HG02571 (cell line): ENCODE results near the gene CENPU.
"Not testable (repeated sequence)": the region's sequence is repeated elsewhere in the genome, so short reads cannot be mapped to it uniquely, and the experiment has no call there.

Experiments
- ATAC-seq: cut with Tn5 transposase; IDR thresholded peaks from one replicate; pipeline ENCODE4 v1.9.1; 2021; ENCODE audit warnings: mild to moderate bottlenecking, moderate library complexity; ENCODE audit not compliant: unreplicated experiment

Gene CENPU, protein sequence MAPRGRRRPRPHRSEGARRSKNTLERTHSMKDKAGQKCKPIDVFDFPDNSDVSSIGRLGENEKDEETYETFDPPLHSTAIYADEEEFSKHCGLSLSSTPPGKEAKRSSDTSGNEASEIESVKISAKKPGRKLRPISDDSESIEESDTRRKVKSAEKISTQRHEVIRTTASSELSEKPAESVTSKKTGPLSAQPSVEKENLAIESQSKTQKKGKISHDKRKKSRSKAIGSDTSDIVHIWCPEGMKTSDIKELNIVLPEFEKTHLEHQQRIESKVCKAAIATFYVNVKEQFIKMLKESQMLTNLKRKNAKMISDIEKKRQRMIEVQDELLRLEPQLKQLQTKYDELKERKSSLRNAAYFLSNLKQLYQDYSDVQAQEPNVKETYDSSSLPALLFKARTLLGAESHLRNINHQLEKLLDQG

DNA sequence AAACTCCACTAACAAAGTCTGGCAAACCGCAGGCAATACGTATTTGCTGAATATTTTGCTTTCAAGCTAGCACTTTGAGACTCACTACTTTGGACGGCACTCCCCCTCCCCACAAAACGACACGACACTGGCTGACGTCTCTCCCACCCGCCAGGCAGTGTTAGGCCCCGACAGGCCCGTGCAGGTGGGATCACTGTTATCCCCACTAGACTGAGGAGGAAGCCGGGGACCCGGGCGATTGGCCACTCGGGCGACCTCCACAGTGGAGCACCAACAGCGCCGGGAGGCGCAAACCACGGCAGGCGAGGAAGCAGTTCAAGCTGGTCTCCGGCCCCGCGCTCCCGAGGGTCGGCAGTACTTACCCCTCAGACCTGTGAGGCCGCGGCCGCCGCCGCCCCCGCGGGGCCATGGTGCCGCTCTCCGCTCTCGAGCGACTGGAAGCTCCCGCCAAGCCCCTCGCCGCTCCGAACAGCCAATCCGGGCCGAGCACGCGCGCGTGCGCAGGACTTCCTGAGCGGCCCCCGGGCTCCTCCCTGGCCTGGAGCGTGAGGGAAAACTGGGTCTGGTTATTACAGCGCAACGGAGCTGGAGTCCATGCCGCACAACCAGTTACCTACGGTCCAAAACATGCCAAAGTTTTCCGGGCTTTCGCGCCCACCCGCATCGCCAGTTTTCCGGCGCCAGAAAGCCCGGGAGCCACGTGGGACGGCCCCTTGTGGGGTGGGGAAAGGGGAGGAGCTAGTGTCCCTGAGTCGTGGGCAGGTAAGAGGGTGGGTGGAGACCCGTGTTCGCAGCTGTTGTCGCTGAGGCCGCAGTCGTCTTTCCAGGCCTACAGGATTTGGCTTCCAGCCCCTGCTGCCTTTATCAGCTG is at the start of gene CENPU:
TSS of gene CENPU (minus strand) at position 443 of the 871 bp plus-strand sequence. CDS start at position 409, 34 bp downstream.
- ATAC-seq: peak; percentile 93

DNA sequence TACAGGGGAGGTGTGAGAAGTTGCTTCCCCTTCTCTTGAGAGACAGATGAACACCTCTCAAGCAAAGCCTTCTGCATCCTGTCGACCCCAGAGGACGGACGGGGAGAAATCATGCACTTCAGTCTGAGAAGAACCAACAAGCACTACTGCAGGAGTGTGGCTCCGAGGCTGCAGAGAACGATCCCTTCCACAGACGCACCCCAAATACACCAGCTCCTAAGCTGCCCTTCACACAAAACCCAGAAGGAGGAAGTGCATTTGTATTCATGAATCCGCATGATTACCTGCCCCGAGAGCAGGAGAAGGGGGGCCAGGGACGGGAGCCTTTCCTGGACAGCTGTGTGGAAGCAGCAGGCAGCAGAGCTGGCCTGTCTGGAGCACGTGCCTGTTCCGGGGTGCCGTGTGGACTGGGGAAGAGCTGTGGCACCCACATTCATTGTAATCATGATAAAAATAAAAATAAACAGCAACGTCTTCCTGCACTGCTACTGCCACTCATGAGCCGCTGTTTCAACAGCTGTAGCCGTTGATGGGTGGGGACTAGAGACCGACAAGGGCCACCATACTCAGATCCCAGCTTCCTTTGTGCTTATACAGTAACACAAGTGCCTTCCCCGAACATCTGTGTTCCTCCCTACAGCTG is 49.0 kb upstream of the CENPU start:
- no peak for ATAC-seq

DNA sequence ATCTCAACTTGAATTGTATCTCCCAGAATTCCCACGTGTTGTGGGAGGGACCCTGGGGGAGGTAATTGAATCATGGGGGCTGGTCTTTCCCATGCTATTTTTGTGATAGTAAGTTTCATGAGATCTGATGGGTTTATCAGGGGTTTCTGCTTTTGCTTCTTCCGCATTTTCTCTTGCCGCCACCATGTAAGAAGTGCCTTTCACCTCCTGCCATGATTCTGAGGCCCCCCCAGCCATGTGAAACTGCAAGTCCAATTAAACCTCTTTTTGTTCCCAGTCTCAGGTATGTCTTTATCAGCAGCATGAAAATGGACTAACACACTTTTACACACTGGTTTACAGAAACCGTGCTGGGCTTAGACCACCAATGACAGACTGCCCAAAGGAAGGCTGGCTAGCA is 45.3 kb upstream of the CENPU start:
- ATAC-seq: not testable (repeated sequence)

DNA sequence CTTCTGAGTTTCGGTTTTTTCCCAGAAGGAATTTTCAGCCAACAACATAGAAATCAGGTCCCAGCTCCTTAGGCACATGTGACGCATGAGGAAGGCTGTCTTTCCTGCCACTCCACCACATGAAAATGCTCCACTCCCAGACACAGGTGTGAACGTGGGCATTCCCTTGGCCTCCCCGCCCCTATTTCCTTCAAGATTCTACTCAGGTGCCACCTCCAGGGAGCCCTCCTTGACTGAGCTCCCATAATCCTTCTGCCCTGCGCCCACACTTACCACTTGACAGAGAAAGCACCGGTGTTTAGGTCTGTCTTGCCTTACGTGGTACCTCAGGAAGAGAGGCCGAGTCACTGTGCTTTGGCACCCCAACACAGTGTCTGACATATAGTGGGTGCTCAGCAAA is 44.4 kb upstream of the CENPU start:
- ATAC-seq: no peak

DNA sequence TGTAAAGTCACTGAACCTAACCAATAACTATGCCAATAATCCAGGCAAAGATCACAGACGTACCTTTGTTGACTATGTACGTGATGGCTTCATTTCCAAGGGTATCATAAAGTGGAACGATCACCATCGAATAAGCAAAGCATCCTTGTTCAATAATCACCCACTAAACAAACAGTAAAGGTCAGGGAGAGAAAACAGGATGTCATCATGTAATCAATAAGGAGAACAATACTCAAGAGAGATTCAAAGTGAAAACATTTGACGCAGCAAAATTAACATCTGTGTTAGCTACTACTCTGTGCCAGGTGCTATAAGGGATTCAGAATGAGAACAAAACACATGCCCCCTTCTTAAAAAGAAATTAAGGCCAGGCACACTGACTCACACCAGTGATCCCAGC is 42.9 kb upstream of the CENPU start:
- ATAC-seq: no peak

DNA sequence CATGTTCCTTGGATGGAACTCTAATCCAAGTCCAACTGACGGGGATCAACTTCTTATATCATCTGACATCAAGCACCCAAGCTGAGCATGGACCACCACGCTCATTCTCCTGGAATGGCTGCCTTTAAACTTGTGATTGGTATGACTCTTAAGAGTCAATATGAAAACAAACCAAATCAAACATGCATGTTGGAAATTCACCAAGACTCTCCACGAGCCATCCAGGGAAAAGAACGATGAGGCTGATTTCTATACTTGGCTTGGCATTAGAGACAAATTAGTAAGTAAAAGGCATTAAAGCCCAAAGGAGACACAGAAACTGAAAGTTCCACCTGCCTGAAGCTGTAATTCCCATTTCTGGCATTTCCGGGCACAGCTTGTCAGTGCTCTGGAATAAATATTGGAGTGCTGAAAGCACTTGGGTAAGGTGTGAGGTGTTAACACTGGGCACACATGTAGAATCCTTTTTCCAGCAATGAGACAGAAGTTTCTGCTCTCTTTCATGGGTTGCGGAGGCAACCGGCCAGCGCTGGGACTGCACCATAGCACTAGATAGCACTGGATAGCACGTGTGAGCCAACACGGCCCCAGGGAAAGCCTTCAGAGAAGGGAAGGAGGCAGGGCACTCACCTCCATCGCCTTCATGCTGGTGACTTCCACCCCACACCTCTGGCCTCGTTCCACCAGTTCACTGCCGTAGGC is 42.1 kb upstream of the CENPU start:
- ATAC-seq: no peak

DNA sequence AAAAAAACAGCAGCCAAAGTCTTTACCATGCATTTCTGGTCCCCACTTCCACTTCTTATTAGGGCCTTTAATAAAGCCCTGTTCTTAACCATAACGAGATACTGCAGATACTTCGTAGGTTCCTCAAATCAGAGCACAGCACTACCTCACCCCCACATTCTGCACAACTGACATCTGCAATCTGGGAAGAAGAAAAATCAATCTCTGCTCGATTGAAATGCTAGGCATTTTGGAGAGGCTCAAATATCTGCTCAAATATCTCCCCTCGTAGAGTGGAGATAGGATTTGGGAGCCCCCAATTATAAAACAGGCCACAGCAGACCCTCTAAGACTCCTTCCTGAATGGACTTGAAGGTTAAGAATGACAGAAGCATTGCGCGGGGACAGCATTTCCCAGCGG is 40.3 kb upstream of the CENPU start:
- no peak for ATAC-seq

DNA sequence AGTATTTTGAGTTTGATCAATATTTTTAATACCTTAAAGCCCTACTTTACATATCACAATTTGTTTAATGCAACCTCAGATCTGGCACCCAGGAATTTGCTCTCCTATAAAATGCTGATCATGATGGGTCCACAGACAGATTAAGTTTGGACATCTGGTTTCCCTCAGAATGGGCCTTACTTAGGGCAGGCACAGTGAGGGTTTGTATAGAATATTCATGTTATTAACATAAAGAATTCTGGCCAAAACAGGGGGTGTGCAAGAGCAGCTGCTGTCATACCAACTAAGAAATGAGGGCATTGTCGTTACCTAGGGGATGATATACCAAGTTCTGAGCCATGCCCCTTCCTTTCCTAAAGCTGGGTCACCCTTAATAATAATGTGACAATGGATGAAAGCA is 37.5 kb upstream of the CENPU start:
- no peak for ATAC-seq

DNA sequence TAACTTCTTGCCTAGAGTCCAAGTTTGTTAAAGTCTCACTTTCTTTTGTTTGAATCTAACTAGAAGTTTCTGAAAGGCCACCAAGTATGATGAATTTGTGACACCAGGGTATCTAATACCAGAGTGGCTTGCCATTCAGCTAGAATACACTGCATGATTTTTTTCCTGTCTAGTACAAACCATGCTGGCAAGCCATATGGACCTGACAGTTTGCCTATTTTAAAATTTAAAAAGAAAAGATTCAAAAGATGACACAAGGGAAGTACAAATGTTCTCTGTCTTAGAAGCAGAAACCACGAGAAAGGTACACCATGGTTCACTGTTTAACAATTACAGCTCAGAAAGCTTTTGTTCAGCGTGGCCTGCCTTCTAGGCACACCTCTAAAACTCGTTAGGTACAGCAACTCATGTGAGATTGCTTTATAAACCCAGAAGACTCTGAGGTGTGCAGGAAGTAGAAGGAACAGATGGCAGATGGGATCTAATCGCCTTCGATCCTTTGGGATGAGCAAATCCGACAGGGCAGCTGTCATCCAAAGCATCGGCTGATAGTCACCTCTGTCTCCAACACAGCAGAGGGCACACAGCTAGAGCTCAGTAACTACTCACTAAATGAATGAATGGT is 35.4 kb upstream of the CENPU start:
- no peak for ATAC-seq

DNA sequence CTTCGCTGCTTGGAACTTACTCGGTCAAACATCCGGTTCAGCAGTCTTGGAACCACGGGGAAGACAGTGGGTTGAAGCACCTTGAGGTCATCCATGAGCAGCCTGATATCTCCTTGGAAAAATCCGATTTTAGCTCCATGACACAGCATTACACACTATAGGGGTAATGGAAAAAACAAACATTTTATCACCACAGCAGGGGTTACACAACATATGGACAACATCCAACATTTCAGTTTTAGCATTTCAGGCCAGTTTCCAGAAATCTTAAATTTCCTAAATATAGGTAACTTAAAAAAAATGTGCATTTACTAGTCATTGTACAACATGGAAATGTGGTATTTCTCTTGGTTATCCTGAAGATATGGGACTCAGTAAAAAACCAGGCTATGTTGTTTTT is 34.4 kb upstream of the CENPU start:
- no peak for ATAC-seq

DNA sequence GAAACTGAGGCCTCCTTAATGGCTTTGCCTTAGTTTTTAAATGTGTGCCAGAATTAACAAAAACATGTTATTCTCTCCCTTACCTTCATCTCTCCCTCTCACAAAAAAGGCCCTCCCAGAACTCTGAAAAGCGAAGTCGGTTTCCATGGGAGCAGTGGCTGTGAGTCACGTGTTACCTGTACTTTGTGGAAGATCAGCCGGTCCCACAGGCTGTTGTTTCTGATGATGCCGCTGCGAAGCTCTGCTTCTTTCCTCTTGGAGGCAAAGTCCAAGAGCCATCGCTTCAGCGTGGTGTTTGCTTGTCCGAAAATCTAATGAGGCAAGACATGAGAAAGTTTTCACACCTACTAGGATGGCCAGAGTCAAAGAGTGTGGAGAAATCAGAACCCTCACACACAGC is 32.5 kb upstream of the CENPU start:
- no peak for ATAC-seq

DNA sequence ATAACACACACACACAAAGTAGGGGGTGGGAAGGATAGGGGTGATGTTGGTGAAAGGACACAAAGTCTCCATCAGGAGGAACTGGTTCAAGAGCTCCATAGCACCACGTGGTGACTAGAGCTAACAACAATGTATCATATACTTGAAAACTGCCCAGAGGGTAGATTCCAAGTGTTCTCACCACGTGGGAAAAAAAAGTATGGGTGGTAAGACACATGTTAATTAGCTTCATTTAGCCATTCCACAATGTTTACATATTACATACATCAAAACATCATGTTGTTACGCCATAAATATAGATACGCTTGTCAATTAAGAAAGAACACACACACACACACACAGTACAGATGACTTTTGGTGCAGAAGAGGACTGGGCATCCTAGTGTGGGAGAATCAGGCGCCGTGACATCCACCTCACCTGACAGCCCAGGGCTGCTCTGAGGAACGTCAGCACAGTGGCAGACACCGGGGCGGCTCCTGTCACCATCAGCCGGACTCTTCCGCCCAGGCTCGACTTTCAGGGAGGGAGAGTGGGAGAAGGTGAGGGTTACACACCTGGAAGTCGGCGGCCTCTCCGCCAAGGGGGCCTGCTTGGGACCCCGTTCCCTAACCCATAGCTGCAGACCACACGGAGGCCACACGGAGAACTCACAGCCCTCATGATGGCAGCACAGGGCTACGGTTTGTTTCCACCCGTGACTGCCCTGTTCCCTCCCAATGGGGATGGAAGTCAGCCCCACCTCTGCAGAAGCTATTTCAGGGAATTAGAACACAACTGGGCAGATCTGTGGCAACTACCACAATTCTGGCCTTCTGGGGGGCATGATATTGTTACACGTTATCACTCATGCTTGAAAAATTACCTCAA is 31.8 kb upstream of the CENPU start:
- no peak for ATAC-seq

DNA sequence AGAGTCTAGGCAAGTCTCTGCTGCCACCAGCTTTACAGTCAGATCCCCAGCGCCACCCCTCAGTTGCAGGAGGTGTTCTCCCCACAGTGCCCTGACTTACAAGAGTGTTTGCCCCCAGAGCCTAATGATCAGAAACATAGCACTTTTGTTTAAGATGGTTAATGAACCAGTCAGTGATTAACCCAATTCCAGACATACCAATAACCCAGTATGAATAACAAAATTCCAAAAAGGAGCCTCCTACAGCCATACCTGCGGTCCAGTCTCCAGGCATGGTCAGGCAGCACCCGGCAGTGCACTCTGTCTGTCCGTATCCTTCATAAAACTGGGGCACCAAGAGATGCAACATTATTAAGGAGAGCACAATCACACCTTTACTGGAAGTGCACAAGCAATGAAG is 30.7 kb upstream of the CENPU start:
- ATAC-seq: no peak

DNA sequence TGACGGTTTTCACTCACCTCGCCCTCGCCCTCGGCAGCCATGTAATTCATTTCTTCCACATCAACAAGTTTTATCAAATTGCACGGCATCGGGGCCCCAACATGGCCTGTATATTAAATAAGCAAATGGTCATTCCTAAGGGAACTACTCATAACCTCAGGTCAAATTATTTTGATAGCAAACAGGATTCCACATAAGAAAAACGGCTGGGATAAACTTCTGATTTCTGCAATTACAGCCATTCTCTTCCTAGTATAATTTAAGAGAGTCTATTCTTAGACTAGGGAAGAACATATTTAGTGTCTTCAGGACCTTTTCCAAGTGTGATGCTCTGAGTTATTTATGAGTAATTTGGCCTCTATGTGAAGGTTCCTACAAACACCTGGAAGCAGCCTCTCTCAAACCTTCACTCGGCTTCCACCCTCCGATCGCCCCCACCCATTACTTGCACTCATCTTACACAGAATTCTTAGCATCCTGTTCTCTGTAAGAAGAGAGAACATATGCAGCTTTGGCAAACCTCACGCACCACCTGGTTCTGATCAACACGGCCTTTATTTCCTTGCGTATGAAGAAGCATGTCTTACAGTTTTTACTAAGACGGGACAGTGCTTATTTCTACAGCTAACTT is 29.4 kb upstream of the CENPU start:
- no peak for ATAC-seq

DNA sequence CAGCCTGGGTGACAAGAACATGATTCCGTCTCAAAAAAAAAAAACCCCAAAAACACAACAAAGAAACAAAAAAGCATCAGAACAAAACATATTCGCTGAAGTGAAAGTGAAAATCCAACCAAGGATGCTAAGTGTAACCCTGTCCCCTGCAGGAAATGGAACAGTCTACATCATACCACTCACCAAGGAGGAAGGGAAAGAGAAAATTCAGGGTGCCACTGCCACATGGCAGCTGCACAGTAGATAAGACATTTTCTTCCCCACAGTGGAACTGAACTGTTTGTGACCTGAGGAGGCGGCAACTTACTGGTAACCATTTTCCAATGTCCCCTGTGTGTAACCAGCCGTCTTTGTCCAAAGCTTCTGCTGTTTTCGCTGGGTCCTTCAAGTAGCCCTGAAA is 28.2 kb upstream of the CENPU start:
- peak; percentile 90 for ATAC-seq

DNA sequence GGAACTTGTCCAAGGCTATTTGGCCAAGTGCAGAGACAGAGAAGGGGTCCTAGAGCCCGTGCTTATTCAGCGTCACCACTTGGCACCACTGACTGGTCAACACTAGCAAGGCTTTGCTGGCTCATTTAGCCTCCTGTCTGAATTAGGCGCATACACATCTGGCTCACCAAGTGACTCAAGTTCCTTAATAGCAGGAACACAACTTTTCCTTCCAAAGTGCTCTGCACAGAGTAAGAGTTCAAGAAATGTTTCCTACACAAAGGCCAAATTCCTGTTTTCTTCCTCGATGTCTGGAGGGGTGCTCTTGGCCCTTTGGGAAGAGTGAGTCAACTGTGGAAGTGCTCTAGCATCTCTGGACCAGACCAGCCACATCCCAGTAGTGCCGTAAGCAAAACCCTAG is 26.8 kb upstream of the CENPU start:
- no peak for ATAC-seq

DNA sequence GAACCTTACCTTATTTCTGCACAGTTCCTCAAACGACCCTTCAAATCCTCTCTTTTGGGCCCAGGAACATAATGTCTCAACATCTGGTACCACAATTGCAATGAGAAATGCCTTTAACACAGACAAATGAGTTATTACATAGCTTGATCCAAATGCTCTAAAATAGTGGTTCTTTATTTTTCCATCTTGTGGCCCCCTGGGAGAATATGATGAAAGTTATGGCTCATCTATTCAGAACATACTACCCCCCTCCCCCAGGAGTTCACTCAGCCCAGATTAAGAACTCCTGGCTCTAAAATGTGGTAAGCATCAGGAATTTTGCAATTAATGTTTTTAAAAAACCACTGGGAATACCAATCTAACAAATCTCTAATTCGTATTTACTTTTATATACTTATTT is 23.9 kb upstream of the CENPU start:
- no peak for ATAC-seq

DNA sequence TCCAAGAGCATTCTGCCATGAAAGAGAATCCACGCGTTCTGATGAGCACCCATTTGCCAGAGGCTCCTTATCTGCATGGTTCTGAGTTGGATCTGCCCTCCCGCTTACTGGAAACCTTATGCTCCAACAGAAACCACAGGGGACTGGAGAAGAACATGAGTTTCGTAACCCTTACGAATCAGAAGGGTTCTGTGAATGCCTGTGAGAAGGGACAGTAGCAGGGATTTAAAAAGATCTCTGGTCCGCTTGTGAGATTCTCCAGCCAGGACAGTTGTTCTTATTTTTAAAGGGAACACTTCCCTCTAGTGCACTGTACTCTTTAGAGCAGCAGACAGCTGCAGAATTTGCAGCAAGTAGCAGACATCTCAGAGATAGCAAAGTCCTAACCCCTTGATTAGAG is 22.5 kb upstream of the CENPU start:
- ATAC-seq: no peak

DNA sequence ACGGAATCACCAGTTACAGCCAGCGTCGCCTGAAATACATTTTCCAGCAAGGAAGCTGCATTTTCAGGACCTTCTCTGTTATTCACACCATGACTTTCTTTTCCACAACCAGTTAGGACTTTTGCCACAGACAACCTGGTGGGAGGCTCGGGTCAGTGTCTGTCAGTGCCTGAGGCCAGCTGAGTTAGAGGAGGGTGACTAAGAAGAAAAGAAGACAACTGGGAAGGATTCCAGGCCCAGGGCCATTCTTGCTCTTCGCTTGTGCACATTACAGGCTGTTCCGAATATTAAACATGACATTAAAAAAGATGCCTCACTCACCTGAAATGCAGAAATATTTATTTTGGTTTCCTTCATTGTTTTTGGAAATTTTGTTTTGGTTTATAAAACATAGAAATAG is 21.4 kb upstream of the CENPU start:
- no peak for ATAC-seq
